OCI-LY1 (cell line): ENCODE data around the gene THAP9.

Experiments
- H2AFZ ChIP-seq: fragments of 200-600 bp; sonication (generic), shearing (Covaris generic); 2 replicates; pipeline ENCODE4 v1.6.0; 2014; ENCODE audit warnings: antibody characterized with exemption, mild to moderate bottlenecking, low read length
- H3F3A ChIP-seq: fragments of 200-600 bp; sonication (generic), shearing (Covaris generic); 2 replicates; pipeline ENCODE4 v1.6.0; 2014; ENCODE audit warnings: mild to moderate bottlenecking, antibody characterized with exemption, low read length, moderate library complexity; ENCODE audit not compliant: insufficient read depth
- H3K27ac ChIP-seq: fragments of 200-600 bp; sonication (generic); 2 replicates; pipeline ENCODE4 v1.5.1; 2014; ENCODE audit warnings: low read length, mixed run types, mild to moderate bottlenecking, low read depth; ENCODE audit not compliant: poor library complexity, severe bottlenecking
- H3K27me3 ChIP-seq: fragments of 200-600 bp; sonication (generic); 2 replicates; pipeline ENCODE4 v1.6.0; 2014; ENCODE audit warnings: antibody characterized with exemption, mild to moderate bottlenecking, low read length, moderate library complexity; ENCODE audit not compliant: insufficient read depth
- H3K36me3 ChIP-seq: fragments of 200-600 bp; sonication (generic); 2 replicates; pipeline ENCODE4 v1.6.1; 2014; ENCODE audit warnings: mild to moderate bottlenecking, antibody characterized with exemption, low read length, moderate library complexity, mixed read lengths; ENCODE audit not compliant: insufficient read depth
- H3K4me1 ChIP-seq: fragments of 200-600 bp; sonication (generic); 2 replicates; pipeline ENCODE4 v1.5.1; 2014; ENCODE audit warnings: mild to moderate bottlenecking, low read length, moderate library complexity; ENCODE audit not compliant: insufficient read depth, severe bottlenecking
- H3K4me2 ChIP-seq: fragments of 200-600 bp; sonication (generic), shearing (Covaris generic); 2 replicates; pipeline ENCODE4 v1.6.1; 2014; ENCODE audit warnings: low read length
- H3K4me3 ChIP-seq: fragments of 200-600 bp; sonication (generic); 2 replicates; pipeline ENCODE4 v1.5.1; 2014; ENCODE audit warnings: low read length, low read depth, mild to moderate bottlenecking, mixed read lengths; ENCODE audit not compliant: poor library complexity, severe bottlenecking
- H3K79me2 ChIP-seq: fragments of 200-600 bp; shearing (Covaris generic); 2 replicates; pipeline ENCODE4 v1.6.1; 2016; ENCODE audit warnings: mixed run types, low read length, mixed read lengths; ENCODE audit not compliant: insufficient read depth
- H3K9ac ChIP-seq: fragments of 200-600 bp; sonication (generic), shearing (Covaris generic); 2 replicates; pipeline ENCODE4 v1.6.1; 2014; ENCODE audit warnings: mild to moderate bottlenecking, low read length, mixed read lengths
- H3K9me2 ChIP-seq: fragments of 200-600 bp; sonication (generic), shearing (Covaris generic); 2 replicates; pipeline ENCODE4 v1.6.1; 2014; ENCODE audit warnings: low read depth, mild to moderate bottlenecking, low read length, mixed read lengths
- H3K9me3 ChIP-seq: fragments of 200-600 bp; shearing (Covaris generic); 2 replicates; pipeline ENCODE4 v1.6.1; 2014; ENCODE audit warnings: low read length, mixed read lengths
- H4K20me1 ChIP-seq: fragments of 200-600 bp; sonication (generic), shearing (Covaris generic); 2 replicates; pipeline ENCODE4 v1.6.0; 2016; ENCODE audit warnings: mild to moderate bottlenecking, low read length; ENCODE audit not compliant: insufficient read depth
- EZH2 ChIP-seq: fragments of 200-600 bp; sonication (generic), shearing (Covaris generic); IDR thresholded peaks from 2 replicates; pipeline ENCODE4 v1.8.0; 2017; ENCODE audit warnings: borderline replicate concordance, mixed run types, mild to moderate bottlenecking, antibody characterized with exemption, low read length, moderate library complexity, mixed read lengths
- TF ChIP-seq, protein P1 (sequence below): fragments of 200-600 bp; sonication (generic), shearing (Covaris generic); IDR thresholded peaks from 2 replicates; pipeline ENCODE4 v1.5.1; 2017; ENCODE audit warnings: mild to moderate bottlenecking, antibody characterized with exemption, low read length, moderate library complexity, mixed read lengths

THAP9 gene

DNA sequence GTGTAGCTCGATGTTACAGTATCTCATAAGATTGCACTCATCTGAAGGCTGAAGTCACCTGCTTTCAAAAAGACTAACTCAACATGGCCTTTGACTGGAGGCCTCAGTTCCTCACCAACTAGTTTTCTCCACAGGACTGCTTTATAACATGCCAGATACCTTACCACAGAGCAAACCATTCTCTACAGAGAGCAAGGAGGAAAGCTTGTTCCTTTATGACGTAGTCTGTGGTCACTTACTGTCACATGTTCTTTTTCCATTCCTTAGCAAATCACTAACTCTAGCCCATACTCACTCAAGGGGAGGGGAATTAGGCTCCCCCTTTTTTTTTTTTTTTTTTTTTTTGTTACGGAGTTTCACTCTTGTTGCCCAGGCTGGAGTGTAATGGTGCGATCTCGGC is 3.2 kb downstream of the THAP9 start:
- H3K9ac ChIP-seq: no peak overlapping the region
- H3F3A ChIP-seq: peaks cover 4% of the 10 kb centered on the region; the same call in 1 of the 2 replicates

DNA sequence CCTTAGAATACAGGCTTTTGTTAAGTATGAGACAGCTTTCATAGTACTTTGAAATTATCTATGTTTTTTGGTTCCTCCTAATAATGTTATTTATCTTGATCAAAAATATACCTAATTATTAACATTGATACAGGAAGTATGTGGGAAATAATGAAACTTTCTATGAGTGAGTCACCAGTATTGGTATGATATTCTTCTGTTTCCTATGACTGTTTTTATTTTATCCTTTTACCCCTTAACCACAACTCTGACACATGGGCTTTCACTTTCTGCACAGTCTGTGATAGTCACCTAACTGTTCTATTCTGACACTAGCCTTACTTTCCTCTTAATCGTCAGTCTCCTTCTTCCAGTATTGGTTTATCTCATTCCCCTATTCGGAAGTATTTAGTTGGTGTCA is 4.7 kb downstream of the THAP9 start:
- no peak overlapping the region for H2AFZ ChIP-seq
- no peak overlapping the region for H3K27ac ChIP-seq

More for the DNA sequence above, 3.2 kb downstream of the THAP9 start:
- Histone ChIP-seq H4K20me1 (no peaks in the 10 kb centered on the region), H3K27me3 (no peaks in the 10 kb centered on the region), H3K27ac (no peak overlapping the region), H3K79me2 (peaks cover 26% of the 10 kb centered on the region), H2AFZ (no peak overlapping the region), H3K4me1 (peaks cover 37% of the 10 kb centered on the region), H3K9me3 (no peaks in the 10 kb centered on the region), H3K4me2 (no peak overlapping the region), H3K9me2 (no peaks in the 10 kb centered on the region), H3K36me3 (peaks cover 18% of the 10 kb centered on the region), H3K4me3 (no peak overlapping the region)
- TF ChIP-seq, protein P1, sequence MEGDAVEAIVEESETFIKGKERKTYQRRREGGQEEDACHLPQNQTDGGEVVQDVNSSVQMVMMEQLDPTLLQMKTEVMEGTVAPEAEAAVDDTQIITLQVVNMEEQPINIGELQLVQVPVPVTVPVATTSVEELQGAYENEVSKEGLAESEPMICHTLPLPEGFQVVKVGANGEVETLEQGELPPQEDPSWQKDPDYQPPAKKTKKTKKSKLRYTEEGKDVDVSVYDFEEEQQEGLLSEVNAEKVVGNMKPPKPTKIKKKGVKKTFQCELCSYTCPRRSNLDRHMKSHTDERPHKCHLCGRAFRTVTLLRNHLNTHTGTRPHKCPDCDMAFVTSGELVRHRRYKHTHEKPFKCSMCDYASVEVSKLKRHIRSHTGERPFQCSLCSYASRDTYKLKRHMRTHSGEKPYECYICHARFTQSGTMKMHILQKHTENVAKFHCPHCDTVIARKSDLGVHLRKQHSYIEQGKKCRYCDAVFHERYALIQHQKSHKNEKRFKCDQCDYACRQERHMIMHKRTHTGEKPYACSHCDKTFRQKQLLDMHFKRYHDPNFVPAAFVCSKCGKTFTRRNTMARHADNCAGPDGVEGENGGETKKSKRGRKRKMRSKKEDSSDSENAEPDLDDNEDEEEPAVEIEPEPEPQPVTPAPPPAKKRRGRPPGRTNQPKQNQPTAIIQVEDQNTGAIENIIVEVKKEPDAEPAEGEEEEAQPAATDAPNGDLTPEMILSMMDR: no peak
- TF ChIP-seq EZH2: no peak

GRCh38 chr4:82906469-82906868 is 5.9 kb downstream of the THAP9 start:
- Histone ChIP-seq H3K27me3 (no peaks in the 10 kb centered on the region), H3K9me2 (no peaks in the 10 kb centered on the region), H4K20me1 (no peaks in the 10 kb centered on the region), H3K4me2 (no peak overlapping the region), H3K4me1 (peaks cover 30% of the 10 kb centered on the region), H2AFZ (no peak overlapping the region), H3F3A (peaks cover 4% of the 10 kb centered on the region; the same call in 1 of the 2 replicates), H3K36me3 (peaks cover 20% of the 10 kb centered on the region), H3K9me3 (no peaks in the 10 kb centered on the region), H3K27ac (no peak overlapping the region), H3K79me2 (peaks cover 9% of the 10 kb centered on the region), H3K4me3 (no peak overlapping the region), H3K9ac (no peak overlapping the region)
- TF ChIP-seq EZH2: no peak
- TF ChIP-seq, protein P1: no peak

More for the DNA sequence above, 4.7 kb downstream of the THAP9 start:
- Histone ChIP-seq H3K9me2 (no peaks in the 10 kb centered on the region), H3K27me3 (no peaks in the 10 kb centered on the region), H3K4me3 (no peak overlapping the region), H3K4me1 (peaks cover 33% of the 10 kb centered on the region), H3K79me2 (peaks cover 13% of the 10 kb centered on the region), H3F3A (peaks cover 4% of the 10 kb centered on the region; the same call in 1 of the 2 replicates), H3K36me3 (peaks cover 15% of the 10 kb centered on the region), H3K4me2 (no peak overlapping the region), H3K9me3 (no peaks in the 10 kb centered on the region), H4K20me1 (no peaks in the 10 kb centered on the region), H3K9ac (no peak overlapping the region)
- TF ChIP-seq, protein P1: no peak
- no peak for TF ChIP-seq EZH2
